DOHH2 (cell line): ENCODE results near the gene TANC1.

Experiments
- EZH2phosphoT487 ChIP-seq: fragments of 200-600 bp; sonication (generic); IDR thresholded peaks from 2 replicates; pipeline ENCODE4 v1.6.1; 2017; ENCODE audit warnings: borderline replicate concordance, mild to moderate bottlenecking, antibody characterized with exemption, low read length, moderate library complexity, mixed read lengths
- TF ChIP-seq, protein P1 (sequence below): fragments of 200-600 bp; sonication (generic); IDR thresholded peaks from one replicate; pipeline ENCODE4 v1.5.1; 2014; ENCODE audit warnings: antibody characterized with exemption, mild to moderate bottlenecking, low read depth, low read length; ENCODE audit not compliant: poor library complexity, severe bottlenecking

DNA sequence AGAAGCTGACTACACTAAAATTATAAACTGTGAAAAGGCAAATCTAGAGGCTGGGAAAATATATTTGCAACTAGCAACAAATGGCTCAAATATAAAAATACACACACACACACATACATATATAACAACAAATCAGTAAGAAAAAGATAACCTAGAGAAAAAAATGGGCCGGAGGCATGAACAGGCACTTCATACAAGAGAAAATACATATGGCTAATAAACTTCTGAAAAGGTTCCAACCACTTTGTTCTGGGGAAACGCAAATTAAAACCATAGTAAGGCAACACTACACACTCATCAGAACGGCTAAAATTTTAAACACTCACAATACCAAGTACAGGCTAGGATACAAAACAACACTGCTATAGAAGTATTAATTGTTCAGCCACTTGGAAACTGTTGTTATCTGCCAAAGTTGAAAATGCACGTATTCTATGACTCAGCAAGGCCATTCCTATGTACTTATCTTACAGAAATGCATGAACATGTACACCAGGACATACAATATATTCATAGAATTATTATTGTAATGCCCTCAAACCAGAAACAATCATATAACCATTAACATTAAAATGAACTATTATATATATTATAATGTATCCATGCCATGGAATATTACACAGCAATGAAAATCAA is 302.4 kb downstream of the TANC1 start:
- TF ChIP-seq, protein P1, sequence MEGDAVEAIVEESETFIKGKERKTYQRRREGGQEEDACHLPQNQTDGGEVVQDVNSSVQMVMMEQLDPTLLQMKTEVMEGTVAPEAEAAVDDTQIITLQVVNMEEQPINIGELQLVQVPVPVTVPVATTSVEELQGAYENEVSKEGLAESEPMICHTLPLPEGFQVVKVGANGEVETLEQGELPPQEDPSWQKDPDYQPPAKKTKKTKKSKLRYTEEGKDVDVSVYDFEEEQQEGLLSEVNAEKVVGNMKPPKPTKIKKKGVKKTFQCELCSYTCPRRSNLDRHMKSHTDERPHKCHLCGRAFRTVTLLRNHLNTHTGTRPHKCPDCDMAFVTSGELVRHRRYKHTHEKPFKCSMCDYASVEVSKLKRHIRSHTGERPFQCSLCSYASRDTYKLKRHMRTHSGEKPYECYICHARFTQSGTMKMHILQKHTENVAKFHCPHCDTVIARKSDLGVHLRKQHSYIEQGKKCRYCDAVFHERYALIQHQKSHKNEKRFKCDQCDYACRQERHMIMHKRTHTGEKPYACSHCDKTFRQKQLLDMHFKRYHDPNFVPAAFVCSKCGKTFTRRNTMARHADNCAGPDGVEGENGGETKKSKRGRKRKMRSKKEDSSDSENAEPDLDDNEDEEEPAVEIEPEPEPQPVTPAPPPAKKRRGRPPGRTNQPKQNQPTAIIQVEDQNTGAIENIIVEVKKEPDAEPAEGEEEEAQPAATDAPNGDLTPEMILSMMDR = no peak
- TF ChIP-seq EZH2phosphoT487 = no peak
